H9 (cell line): ENCODE data around the gene CLK2. TPM values are rescaled to one million over a fixed set of nuclear protein-coding genes. Genes with fewer than 3 reads are reported as not detected.

Experiments used
- DNase-seq: peaks from one replicate; pipeline ENCODE4 v3.0.0-alpha.2; 2017
- H2AFZ ChIP-seq: one replicate; pipeline ENCODE4 v1.6.1; 2013; ENCODE audit warnings: mild to moderate bottlenecking, low read length, control low read depth, moderate library complexity
- H2AK5ac ChIP-seq: 2 replicates; pipeline ENCODE4 v1.6.1; 2013; ENCODE audit warnings: low read length, control low read depth, mixed read lengths; ENCODE audit not compliant: insufficient read length
- H2BK120ac ChIP-seq: one replicate; pipeline ENCODE4 v1.6.1; 2013; ENCODE audit warnings: low read depth, mild to moderate bottlenecking, low read length, control low read depth, inconsistent platforms; ENCODE audit not compliant: poor library complexity, severe bottlenecking
- H2BK12ac ChIP-seq: 2 replicates; pipeline ENCODE4 v1.6.1; 2013; ENCODE audit warnings: low read length, control low read depth, mixed read lengths, low read depth; ENCODE audit not compliant: insufficient read length
- H2BK15ac ChIP-seq: 2 replicates; pipeline ENCODE4 v1.6.1; 2013; ENCODE audit warnings: low read depth, low read length, control low read depth
- H2BK20ac ChIP-seq: one replicate; pipeline ENCODE4 v1.6.1; 2013; ENCODE audit warnings: low read depth, mild to moderate bottlenecking, low read length, control low read depth, inconsistent platforms; ENCODE audit not compliant: poor library complexity, severe bottlenecking
- H2BK5ac ChIP-seq: 2 replicates; pipeline ENCODE4 v1.6.1; 2013; ENCODE audit warnings: low read length, control low read depth, mixed read lengths; ENCODE audit not compliant: insufficient read length
- H3K14ac ChIP-seq: 2 replicates; pipeline ENCODE4 v1.6.1; 2013; ENCODE audit warnings: low read length, control low read depth; ENCODE audit not compliant: insufficient read depth
- H3K18ac ChIP-seq: 2 replicates; pipeline ENCODE4 v1.6.1; 2013; ENCODE audit warnings: low read depth, mild to moderate bottlenecking, mixed read lengths, low read length, control low read depth; ENCODE audit not compliant: insufficient read length
- H3K23ac ChIP-seq: 2 replicates; pipeline ENCODE4 v1.6.1; 2013; ENCODE audit warnings: low read length, control low read depth, mixed read lengths, low read depth; ENCODE audit not compliant: insufficient read length
- H3K23me2 ChIP-seq: 2 replicates; pipeline ENCODE4 v1.6.1; 2013; ENCODE audit warnings: low read depth, mild to moderate bottlenecking, mixed read lengths, low read length, control low read depth; ENCODE audit not compliant: insufficient read length, poor library complexity, severe bottlenecking
- H3K27ac ChIP-seq: 2 replicates; pipeline ENCODE4 v1.5.1; 2013; ENCODE audit warnings: low read length, control low read depth, mixed read lengths, low read depth; ENCODE audit not compliant: insufficient read length
- H3K27me3 ChIP-seq: 2 replicates; pipeline ENCODE4 v1.6.1; 2013; ENCODE audit warnings: low read length, control low read depth, inconsistent platforms; ENCODE audit not compliant: insufficient read depth
- H3K4ac ChIP-seq: 2 replicates; pipeline ENCODE4 v1.6.1; 2013; ENCODE audit warnings: low read depth, mild to moderate bottlenecking, control low read depth, inconsistent platforms, low read length, moderate library complexity
- H3K4me1 ChIP-seq: 2 replicates; pipeline ENCODE4 v1.6.1; 2013; ENCODE audit warnings: low read length, control low read depth, inconsistent platforms; ENCODE audit not compliant: insufficient read depth
- H3K4me2 ChIP-seq: 2 replicates; pipeline ENCODE4 v1.6.1; 2013; ENCODE audit warnings: low read length, control low read depth, mixed read lengths; ENCODE audit not compliant: insufficient read length, insufficient read depth
- H3K56ac ChIP-seq: 2 replicates; pipeline ENCODE4 v1.6.1; 2013; ENCODE audit warnings: low read depth, mild to moderate bottlenecking, mixed read lengths, low read length, control low read depth; ENCODE audit not compliant: insufficient read length
- H3K79me1 ChIP-seq: 2 replicates; pipeline ENCODE4 v1.6.1; 2013; ENCODE audit warnings: low read depth, mild to moderate bottlenecking, moderate library complexity, low read length, control low read depth, inconsistent platforms; ENCODE audit not compliant: insufficient read depth, poor library complexity, severe bottlenecking
- H3K79me2 ChIP-seq: 2 replicates; pipeline ENCODE4 v1.6.1; 2013; ENCODE audit warnings: low read length, control low read depth, inconsistent platforms; ENCODE audit not compliant: insufficient read depth
- H3K9ac ChIP-seq: 2 replicates; pipeline ENCODE4 v1.6.1; 2013; ENCODE audit warnings: low read length, control low read depth, mixed read lengths; ENCODE audit not compliant: insufficient read length; ENCODE audit errors: extremely low read depth
- H3K9me3 ChIP-seq: one replicate; pipeline ENCODE4 v1.6.1; 2013; ENCODE audit warnings: low read depth, low read length, inconsistent platforms; ENCODE audit not compliant: control insufficient read depth
- H3T11ph ChIP-seq: one replicate; pipeline ENCODE4 v1.6.1; 2013; ENCODE audit warnings: mild to moderate bottlenecking, low read length, control low read depth, inconsistent platforms
- H4K20me1 ChIP-seq: one replicate; pipeline ENCODE4 v1.6.1; 2013; ENCODE audit not compliant: control insufficient read depth, insufficient read length, insufficient read depth
- H4K5ac ChIP-seq: 2 replicates; pipeline ENCODE4 v1.6.1; 2013; ENCODE audit warnings: low read depth, mild to moderate bottlenecking, mixed read lengths, low read length, control low read depth; ENCODE audit not compliant: insufficient read length
- H4K8ac ChIP-seq: replicated peaks from 2 replicates; pipeline ENCODE4 v1.6.1; 2013; ENCODE audit warnings: low read length, control low read depth, mixed read lengths, low read depth; ENCODE audit not compliant: insufficient read length
- H4K91ac ChIP-seq: 2 replicates; pipeline ENCODE4 v1.6.1; 2013; ENCODE audit warnings: low read depth, mild to moderate bottlenecking, moderate library complexity, mixed read lengths, low read length, control low read depth; ENCODE audit not compliant: insufficient read length
- H3K27ac Mint-ChIP-seq, 3 experiments: 2 replicates in 2 of 3; 3 replicates in 1 of 3; pipeline ENCODE4 v1.8.0; 2020 to 2021; ENCODE audit warnings: mixed read lengths in 3 of 3, mild to moderate bottlenecking in 1 of 3, moderate library complexity in 1 of 3
- H3K27me3 Mint-ChIP-seq: 2 replicates; pipeline ENCODE4 v1.8.0; 2021; ENCODE audit warnings: low read depth, mild to moderate bottlenecking, moderate library complexity, mixed read lengths
- H3K36me3 Mint-ChIP-seq, 3 experiments: 2 replicates in 2 of 3; 3 replicates in 1 of 3; pipeline ENCODE4 v1.8.0; 2020 to 2021; ENCODE audit warnings: low read depth in 3 of 3, mixed read lengths in 3 of 3; ENCODE audit not compliant: insufficient read depth in 1 of 3
- H3K4me1 Mint-ChIP-seq, 2 experiments: 2 replicates each; pipeline ENCODE4 v1.8.0; 2020; ENCODE audit warnings: mixed read lengths in 2 of 2
- H3K4me3 Mint-ChIP-seq, 2 experiments: 2 replicates in 1 of 2; 3 replicates in 1 of 2; pipeline ENCODE4 v1.8.0; 2020 to 2021; ENCODE audit warnings: mild to moderate bottlenecking in 2 of 2, mixed read lengths in 2 of 2, moderate library complexity in 1 of 2
- H3K9me3 Mint-ChIP-seq, 2 experiments: 2 replicates in 1 of 2; 3 replicates in 1 of 2; pipeline ENCODE4 v1.8.0; 2020; ENCODE audit warnings: mild to moderate bottlenecking in 2 of 2, mixed read lengths in 2 of 2, moderate library complexity in 1 of 2
- CTCF ChIP-seq: fragments of 200-600 bp; sonication (generic); conservative IDR thresholded peaks from 3 replicates; pipeline ENCODE4 v1.8.0; 2021; ENCODE audit warnings: antibody characterized with exemption, mild to moderate bottlenecking
- WGBS: extraction: QIAGEN DNeasy Blood & Tissue Kit; methylation state at CpG from one replicate; pipeline ENCODE4 v1.1.7; 2013; ENCODE audit warnings: missing lambda C conversion rate, low lambda C conversion rate, mixed read lengths; ENCODE audit not compliant: insufficient read length; ENCODE audit errors: extremely low coverage; 5-methylcytosine and 5-hydroxymethylcytosine counted together
- total RNA-seq: library from RNA; stranded (reverse); gene quantifications from 2 replicates; pipeline ENCODE4 v1.2.1, GENCODE V29; 2021

CLK2 gene
- total RNA-seq, 1 experiment from 2014 or later = 77.5 TPM

- Histone ChIP-seq H3K4ac (no peak overlapping the region), H3K14ac (no peak overlapping the region), H3K9me3 (no peaks in the 10 kb centered on the region), H3K9ac (peak overlapping the region; percentile 57), H3K23ac (no peak overlapping the region), H3K4me1 (0 out of 2 replicates have a peak, but pooled peaks cover 3% of the 10 kb centered on the region), H4K20me1 (no peaks in the 10 kb centered on the region), H4K5ac (no peak overlapping the region), H3K27me3 (no peaks in the 10 kb centered on the region), H2BK20ac (no peak overlapping the region), H2BK15ac (no peak overlapping the region; the same call in 1 of the 2 replicates), H4K8ac (no peak overlapping the region), H3K56ac (no peak overlapping the region), H3K79me2 (no peaks in the 10 kb centered on the region), H2BK12ac (no peak overlapping the region), H2BK120ac (no peak overlapping the region), H3K79me1 (no peaks in the 10 kb centered on the region), H2BK5ac (no peak overlapping the region), H3K4me2 (peak overlapping the region; percentile 85), H4K91ac (no peak overlapping the region), H3K18ac (no peak overlapping the region), H2AK5ac (no peak overlapping the region), H3T11ph (no peak overlapping the region), H3K27ac (no peak overlapping the region), H3K23me2 (peaks cover 10% of the 10 kb centered on the region), H2AFZ (no peak overlapping the region)
- no peaks in the 10 kb centered on the region; a peak in 1 of 5 replicates for H3K9me3 Mint-ChIP-seq
- H3K4me3 Mint-ChIP-seq = peak overlapping the region; percentile 89 to 95
- H3K27me3 Mint-ChIP-seq = peaks cover 2% of the 10 kb centered on the region; the same call in 1 of the 2 replicates
- peaks cover 17 to 18% of the 10 kb centered on the region in 2 experiments for H3K4me1 Mint-ChIP-seq
- H3K27ac Mint-ChIP-seq = peak overlapping the region; percentile 16 to 95 (median 34); a peak in 5 of 7 replicates
- DNase-seq = no peak
- WGBS = no CpG with 5 or more reads among the region's 9 CpGs
- TF ChIP-seq CTCF = peak; percentile 30; the same call in 2 of the 3 replicates
- H3K36me3 Mint-ChIP-seq = peaks cover 34 to 74% (median 66%) of the 10 kb centered on the region in 3 experiments; a peak in 6 of 7 replicates
Observed at GRCh38 chr1:155261493-155261851, 11.8 kb downstream of the CLK2 start.
